GM10248 (cell line): ENCODE results near the gene SEC14L2.

Experiments used
- CTCF ChIA-PET: fragments of 300-600 bp; sonication (Branson Sonifier 250); formaldehyde crosslinking; extraction: SDS; loops from one replicate; lab custom pipeline; 2021; ENCODE audit warnings: antibody characterized with exemption; lab: Yijun Ruan, JAX
- POLR2A ChIA-PET: fragments of 350-650 bp; sonication (Branson Sonifier 250); formaldehyde crosslinking; extraction: SDS; loops from one replicate; lab custom pipeline; 2020; ENCODE audit warnings: antibody characterized with exemption; lab: Yijun Ruan, JAX
- DNase-seq: peaks from one replicate; pipeline ENCODE4 v3.0.0; 2012; ENCODE audit errors: extremely low spot score
- CTCF ChIP-seq: IDR thresholded peaks from 2 replicates; pipeline ENCODE4 v1.5.1; 2012; ENCODE audit warnings: mild to moderate bottlenecking, low read depth; ENCODE audit errors: extremely low read depth, missing control alignments, control extremely low read depth

Gene SEC14L2

GRCh38 chr22:30425616-30426387, 29.0 kb downstream of the SEC14L2 start, which contains the start of gene MTFP1:
Gene MTFP1, plus strand, starts transcription at chr22:30425768. Its CDS starts 112 bp downstream, at chr22:30425880.
- no peak for TF ChIP-seq CTCF
- peak; percentile 64 for DNase-seq
- ChIA-PET CTCF (interaction anchor here (0.8 to 14.9 kb wide), 13 partner anchors 10 to 209 kb away, joined by 3 to 111 read pairs (median 4); no protein-coding TSS in a partner anchor), POLR2A (no interaction called here)

GRCh38 chr22:30426388-30427353, 29.9 kb downstream of the SEC14L2 start:
- peak; percentile 79 for TF ChIP-seq CTCF
- ChIA-PET CTCF (interaction anchor here (0.8 to 14.9 kb wide), 12 partner anchors 9 to 208 kb away, joined by 3 to 111 read pairs (median 5); partner anchors contain the start of gene SEC14L2), POLR2A (interaction anchor here (0.7 kb wide), 1 partner anchor 15 kb away, joined by 3 read pairs; no protein-coding TSS in a partner anchor)
- DNase-seq, result peak; percentile 72

- no peak for TF ChIP-seq CTCF
- DNase-seq, result no peak
- ChIA-PET CTCF (interaction anchor here (1.0 to 14.9 kb wide), 4 partner anchors 8 to 140 kb away, joined by 3 to 111 read pairs (median 32); partner anchors contain the start of gene SEC14L2), POLR2A (interaction anchor here (0.5 kb wide), 1 partner anchor 24 kb away, joined by 3 read pairs; no protein-coding TSS in a partner anchor)
Observed at GRCh38 chr22:30427871-30428270, 31.1 kb downstream of the SEC14L2 start.

- POLR2A ChIA-PET, result no interaction called here
Observed at GRCh38 chr22:30429887-30430286, 33.1 kb downstream of the SEC14L2 start.

GRCh38 chr22:30430933-30431332, 34.1 kb downstream of the SEC14L2 start:
- ChIA-PET CTCF (interaction anchor here (1.0 to 14.9 kb wide), 6 partner anchors 8 to 323 kb away, joined by 3 to 111 read pairs (median 4); no protein-coding TSS in a partner anchor), POLR2A (no interaction called here)
- no peak for DNase-seq
- TF ChIP-seq CTCF, result no peak

More at GRCh38 chr22:30429887-30430286, 33.1 kb downstream of the SEC14L2 start:
- no peak for TF ChIP-seq CTCF
- CTCF ChIA-PET, result interaction anchor here (0.7 to 14.9 kb wide), 4 partner anchors 9 to 167 kb away, joined by 3 to 111 read pairs (median 4); no protein-coding TSS in a partner anchor
- no peak for DNase-seq

GRCh38 chr22:30432096-30432495, 35.3 kb downstream of the SEC14L2 start:
- POLR2A ChIA-PET, result interaction anchor here (0.6 to 1.2 kb wide), 2 partner anchors 12 to 853 kb away, joined by 3 to 5 read pairs; no protein-coding TSS in a partner anchor
- no peak for TF ChIP-seq CTCF
- DNase-seq, result no peak
- CTCF ChIA-PET, result interaction anchor here (1.5 to 14.9 kb wide), 4 partner anchors 7 to 324 kb away, joined by 3 to 111 read pairs (median 30); partner anchors contain the start of gene MTFP1
